Measurements from ENCODE around the gene TENT4A.

GRCh38 chr5:6755519-6755918, 42.3 kb downstream of the TENT4A start:
- no peak for TF ChIP-seq CTCF (IDR thresholded peaks at IDR 0.05; ENCODE audit: borderline replicate concordance, extremely low read depth, low read length, poor library complexity, severe bottlenecking)
- TF ChIP-seq EZH2 (IDR thresholded peaks at IDR 0.05; ENCODE audit: borderline replicate concordance, low read depth, low read length, severe bottlenecking) = no peak

Measured in DND-41 (cell line).